ENCODE data around the gene RASSF8. TPM values are rescaled to one million over a fixed set of nuclear protein-coding genes. Genes with fewer than 3 reads are reported as not detected.

The RASSF8 gene
- total RNA-seq, 6 donors from 2014 or later: 23.0 to 78.5 (median 60.7) TPM

DNA sequence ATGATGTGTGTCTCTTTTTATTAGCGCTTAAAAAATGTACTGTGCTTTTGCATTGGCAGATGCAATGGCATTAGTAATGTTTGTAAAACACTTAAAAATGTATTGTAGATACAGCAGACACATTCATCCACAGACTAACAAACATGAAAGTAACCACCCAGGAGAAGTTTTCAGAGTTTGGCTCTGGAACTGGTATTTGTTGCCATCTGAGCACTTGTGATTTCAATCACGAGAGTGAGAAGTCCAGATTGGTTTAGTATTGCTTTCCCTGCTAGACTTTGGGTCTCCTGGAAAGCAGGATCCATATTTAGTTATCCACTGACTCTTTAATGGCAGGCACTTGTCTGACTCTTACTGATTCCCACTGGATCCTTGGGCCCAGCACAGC is 13.2 kb downstream of the RASSF8 start:
- no peaks in the 10 kb centered on the region for H3K9me3 ChIP-seq
- H3K27ac ChIP-seq: peak overlapping the region in 2 of 4 donors; percentile 8 to 28
- peaks cover 15 to 44% (median 35%) of the 10 kb centered on the region in 4 donors for H3K4me1 ChIP-seq
- DNase-seq (no peak), ATAC-seq (ENCODE audit: low FRiP score in 2 of 2) (peak in 1 of 2 donors; percentile 4)
- H3K36me3 ChIP-seq: no peaks in the 10 kb centered on the region
- no peak overlapping the region for H3K4me3 ChIP-seq
- WGBS, 2 donors: 70 to 72% methylated on average over 2 of the region's 2 CpGs
- no peaks in the 10 kb centered on the region for H3K27me3 ChIP-seq
- TF ChIP-seq, protein P1, sequence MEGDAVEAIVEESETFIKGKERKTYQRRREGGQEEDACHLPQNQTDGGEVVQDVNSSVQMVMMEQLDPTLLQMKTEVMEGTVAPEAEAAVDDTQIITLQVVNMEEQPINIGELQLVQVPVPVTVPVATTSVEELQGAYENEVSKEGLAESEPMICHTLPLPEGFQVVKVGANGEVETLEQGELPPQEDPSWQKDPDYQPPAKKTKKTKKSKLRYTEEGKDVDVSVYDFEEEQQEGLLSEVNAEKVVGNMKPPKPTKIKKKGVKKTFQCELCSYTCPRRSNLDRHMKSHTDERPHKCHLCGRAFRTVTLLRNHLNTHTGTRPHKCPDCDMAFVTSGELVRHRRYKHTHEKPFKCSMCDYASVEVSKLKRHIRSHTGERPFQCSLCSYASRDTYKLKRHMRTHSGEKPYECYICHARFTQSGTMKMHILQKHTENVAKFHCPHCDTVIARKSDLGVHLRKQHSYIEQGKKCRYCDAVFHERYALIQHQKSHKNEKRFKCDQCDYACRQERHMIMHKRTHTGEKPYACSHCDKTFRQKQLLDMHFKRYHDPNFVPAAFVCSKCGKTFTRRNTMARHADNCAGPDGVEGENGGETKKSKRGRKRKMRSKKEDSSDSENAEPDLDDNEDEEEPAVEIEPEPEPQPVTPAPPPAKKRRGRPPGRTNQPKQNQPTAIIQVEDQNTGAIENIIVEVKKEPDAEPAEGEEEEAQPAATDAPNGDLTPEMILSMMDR (IDR thresholded peaks at IDR 0.05): peak in 1 of 6 experiments; percentile 5
- no peak for TF ChIP-seq POLR2A (IDR thresholded peaks at IDR 0.05)

DNA sequence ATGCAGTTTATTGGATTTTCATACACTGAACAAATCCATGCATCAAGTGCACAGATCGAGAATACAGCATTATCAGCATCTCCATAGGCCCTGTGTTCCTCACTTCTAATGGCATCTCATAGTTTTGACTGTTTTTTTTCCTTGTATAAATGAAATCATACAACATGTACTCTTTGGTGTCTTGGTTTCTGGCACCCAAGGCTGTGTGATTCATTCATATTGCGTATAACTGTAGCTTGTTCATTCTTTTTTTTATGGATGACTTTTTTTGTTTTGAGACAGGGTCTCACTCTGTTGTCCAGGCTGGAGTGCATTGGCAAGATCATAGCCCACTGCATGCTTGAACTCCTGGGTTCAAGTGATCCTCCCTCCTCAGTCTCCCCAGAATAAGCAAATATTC is 14.3 kb downstream of the RASSF8 start:
- peak in 1 of 2 donors; percentile 67 for ATAC-seq (ENCODE audit: low FRiP score in 2 of 2)
- no peaks in the 10 kb centered on the region for H3K36me3 ChIP-seq
- peaks cover 23 to 48% (median 38%) of the 10 kb centered on the region in 4 donors for H3K4me1 ChIP-seq
- 87 to 94% methylated on average over 2 of the region's 2 CpGs for WGBS, 2 donors
- no peaks in the 10 kb centered on the region for H3K9me3 ChIP-seq
- no peaks in the 10 kb centered on the region for H3K27me3 ChIP-seq
- DNase-seq: no peak
- peak overlapping the region in 1 of 4 donors; percentile 65 for H3K27ac ChIP-seq
- no peak overlapping the region for H3K4me3 ChIP-seq
- no peak for TF ChIP-seq POLR2AphosphoS5 (IDR thresholded peaks at IDR 0.05)
- TF ChIP-seq POLR2A (IDR thresholded peaks at IDR 0.05): no peak
- no peak for TF ChIP-seq EP300 (IDR thresholded peaks at IDR 0.05)
- TF ChIP-seq, protein P1 (IDR thresholded peaks at IDR 0.05): no peak

DNA sequence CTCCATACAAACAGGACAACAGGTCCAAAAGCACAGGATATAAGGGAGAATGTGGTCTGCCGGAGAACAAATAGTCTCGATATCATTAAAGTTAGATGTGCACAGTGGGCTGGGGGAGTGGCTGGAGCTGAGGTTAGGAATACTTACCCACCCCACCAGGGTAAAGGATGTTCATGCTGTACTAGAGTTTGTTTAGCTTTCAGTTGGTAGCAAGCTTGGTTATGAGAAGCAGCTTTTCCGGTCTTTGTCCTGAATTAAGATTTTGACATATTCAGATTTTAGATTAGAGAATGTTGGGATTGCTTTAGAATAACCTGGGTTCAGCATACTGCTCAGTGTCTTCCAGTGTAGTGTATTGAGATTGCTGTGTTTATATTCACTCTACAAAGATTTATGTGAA is 16.7 kb downstream of the RASSF8 start:
- H3K27ac ChIP-seq: peak overlapping the region in 2 of 4 donors; percentile 8 to 73
- H3K4me1 ChIP-seq: peaks cover 32 to 50% (median 42%) of the 10 kb centered on the region in 4 donors
- no peaks in the 10 kb centered on the region for H3K36me3 ChIP-seq
- no peaks in the 10 kb centered on the region for H3K27me3 ChIP-seq
- ATAC-seq (ENCODE audit: low FRiP score in 2 of 2): no peak
- no peak for DNase-seq
- H3K4me3 ChIP-seq: no peak overlapping the region
- 72 to 79% methylated on average over 3 of the region's 3 CpGs for WGBS, 2 donors
- TF ChIP-seq EP300 (IDR thresholded peaks at IDR 0.05): no peak
- TF ChIP-seq POLR2AphosphoS5 (IDR thresholded peaks at IDR 0.05): no peak
- TF ChIP-seq, protein P1 (IDR thresholded peaks at IDR 0.05): no peak
- TF ChIP-seq POLR2A (IDR thresholded peaks at IDR 0.05): no peak
- no peaks in the 10 kb centered on the region for H3K9me3 ChIP-seq

DNA sequence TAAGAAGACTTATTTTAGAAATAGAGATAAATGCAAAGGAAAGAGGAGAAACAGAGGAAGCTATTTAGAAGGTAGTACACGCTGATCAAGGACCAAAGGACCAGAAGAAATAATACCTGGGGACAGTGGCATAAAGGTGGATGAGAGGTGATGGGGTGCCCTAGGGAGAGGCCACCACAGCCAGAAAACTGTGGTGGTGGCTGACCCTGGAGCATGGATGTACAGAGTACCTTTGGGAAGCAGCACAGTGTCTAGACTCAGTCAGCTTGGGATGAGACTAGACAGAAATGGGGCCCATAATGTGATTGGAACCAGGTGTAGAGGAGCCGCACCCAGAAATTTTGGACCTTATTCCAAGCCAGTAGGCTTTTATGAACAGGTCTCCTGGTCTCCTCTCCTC is 17.2 kb downstream of the RASSF8 start:
- ATAC-seq (ENCODE audit: low FRiP score in 2 of 2) (no peak), DNase-seq (no peak)
- TF ChIP-seq POLR2A (IDR thresholded peaks at IDR 0.05) (no peak), POLR2AphosphoS5 (IDR thresholded peaks at IDR 0.05) (no peak), EP300 (IDR thresholded peaks at IDR 0.05) (no peak)
- TF ChIP-seq, protein P1 (IDR thresholded peaks at IDR 0.05): no peak
- Histone ChIP-seq H3K27me3 (no peaks in the 10 kb centered on the region), H3K9me3 (no peaks in the 10 kb centered on the region), H3K4me3 (no peak overlapping the region), H3K4me1 (peaks cover 36 to 50% (median 40%) of the 10 kb centered on the region in 4 donors), H3K36me3 (no peaks in the 10 kb centered on the region), H3K27ac (peak overlapping the region; percentile 8 to 73 (median 34))
- WGBS, 2 donors: 81 to 85% methylated on average over 2 of the region's 2 CpGs

DNA sequence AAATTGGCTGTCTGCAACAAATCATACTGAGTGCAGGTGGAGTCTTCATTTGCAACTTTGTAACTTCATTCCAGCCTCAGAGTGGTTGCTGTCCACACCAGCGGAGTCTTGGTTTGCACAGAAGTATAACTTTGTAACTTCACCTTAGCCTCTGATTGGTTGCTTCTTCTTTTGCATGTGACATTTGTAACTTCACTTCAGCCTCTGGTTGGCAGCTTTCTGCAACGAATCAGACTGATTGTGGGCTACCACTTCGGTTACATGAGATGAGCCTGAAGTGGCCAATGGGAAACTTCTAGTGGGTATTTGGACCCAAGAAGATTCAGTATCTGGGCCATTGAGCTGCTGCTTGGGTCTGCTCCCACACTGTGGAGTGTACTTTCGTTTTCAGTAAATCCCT is 17.8 kb downstream of the RASSF8 start:
- no peak for DNase-seq
- Histone ChIP-seq H3K9me3 (no peaks in the 10 kb centered on the region), H3K27me3 (no peaks in the 10 kb centered on the region), H3K4me1 (peaks cover 31 to 47% (median 37%) of the 10 kb centered on the region in 4 donors), H3K4me3 (no peak overlapping the region), H3K36me3 (no peaks in the 10 kb centered on the region), H3K27ac (peak overlapping the region in 2 of 4 donors; percentile 60 to 73)
- TF ChIP-seq, protein P1 (IDR thresholded peaks at IDR 0.05): no peak
- no peak for TF ChIP-seq POLR2A (IDR thresholded peaks at IDR 0.05)
- TF ChIP-seq POLR2AphosphoS5 (IDR thresholded peaks at IDR 0.05): no peak
- TF ChIP-seq EP300 (IDR thresholded peaks at IDR 0.05): no peak
- 68 to 83% methylated on average over 4 of the region's 4 CpGs for WGBS, 2 donors
- no peak for ATAC-seq (ENCODE audit: low FRiP score in 2 of 2)
